Fibroblast of the aortic adventitia (primary cell): Measurements from ENCODE around the gene CPEB4. TPM values are rescaled to one million over a fixed set of nuclear protein-coding genes. Genes with fewer than 3 reads are reported as not detected.

ENCODE experiments used
- DNase-seq: peaks from one replicate; pipeline ENCODE4 v3.0.0-alpha.2; 2010; ENCODE audit warnings: low read depth
- H3K4me3 ChIP-seq: 2 replicates; pipeline ENCODE4 v1.5.1; 2011; ENCODE audit warnings: low read depth, mild to moderate bottlenecking, control low read depth, low read length, moderate library complexity
- total RNA-seq: library from RNA; depleted of rRNA; stranded (reverse); fragments of >200 nt; gene quantifications from 2 replicates; pipeline ENCODE4 v1.2.3, GENCODE V29; 2012; ENCODE audit warnings: low replicate concordance
- TF ChIP-seq, protein P1 (sequence below): IDR thresholded peaks from 2 replicates; pipeline ENCODE4 v1.5.1; 2011; ENCODE audit warnings: mild to moderate bottlenecking, low read length, control low read depth, inconsistent platforms; ENCODE audit not compliant: insufficient read depth

CPEB4 gene
- total RNA-seq, 1 donor: 24.4 TPM

- TF ChIP-seq, protein P1, sequence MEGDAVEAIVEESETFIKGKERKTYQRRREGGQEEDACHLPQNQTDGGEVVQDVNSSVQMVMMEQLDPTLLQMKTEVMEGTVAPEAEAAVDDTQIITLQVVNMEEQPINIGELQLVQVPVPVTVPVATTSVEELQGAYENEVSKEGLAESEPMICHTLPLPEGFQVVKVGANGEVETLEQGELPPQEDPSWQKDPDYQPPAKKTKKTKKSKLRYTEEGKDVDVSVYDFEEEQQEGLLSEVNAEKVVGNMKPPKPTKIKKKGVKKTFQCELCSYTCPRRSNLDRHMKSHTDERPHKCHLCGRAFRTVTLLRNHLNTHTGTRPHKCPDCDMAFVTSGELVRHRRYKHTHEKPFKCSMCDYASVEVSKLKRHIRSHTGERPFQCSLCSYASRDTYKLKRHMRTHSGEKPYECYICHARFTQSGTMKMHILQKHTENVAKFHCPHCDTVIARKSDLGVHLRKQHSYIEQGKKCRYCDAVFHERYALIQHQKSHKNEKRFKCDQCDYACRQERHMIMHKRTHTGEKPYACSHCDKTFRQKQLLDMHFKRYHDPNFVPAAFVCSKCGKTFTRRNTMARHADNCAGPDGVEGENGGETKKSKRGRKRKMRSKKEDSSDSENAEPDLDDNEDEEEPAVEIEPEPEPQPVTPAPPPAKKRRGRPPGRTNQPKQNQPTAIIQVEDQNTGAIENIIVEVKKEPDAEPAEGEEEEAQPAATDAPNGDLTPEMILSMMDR: no peak
- no peak for DNase-seq
- no peak within 1 kb of the TSS for H3K4me3 ChIP-seq
Measured at GRCh38 chr5:173988554-173989431, 100.6 kb downstream of the CPEB4 start, which contains the start of gene C5orf47. TSS of gene C5orf47 (plus strand) at chr5:173989170. CDS start at chr5:173989264, 94 bp downstream.

GRCh38 chr5:173989432-173990082 lies 101.4 kb downstream of the CPEB4 start:
- TF ChIP-seq, protein P1: no peak
- H3K4me3 ChIP-seq: no peak overlapping the region
- no peak for DNase-seq

DNA sequence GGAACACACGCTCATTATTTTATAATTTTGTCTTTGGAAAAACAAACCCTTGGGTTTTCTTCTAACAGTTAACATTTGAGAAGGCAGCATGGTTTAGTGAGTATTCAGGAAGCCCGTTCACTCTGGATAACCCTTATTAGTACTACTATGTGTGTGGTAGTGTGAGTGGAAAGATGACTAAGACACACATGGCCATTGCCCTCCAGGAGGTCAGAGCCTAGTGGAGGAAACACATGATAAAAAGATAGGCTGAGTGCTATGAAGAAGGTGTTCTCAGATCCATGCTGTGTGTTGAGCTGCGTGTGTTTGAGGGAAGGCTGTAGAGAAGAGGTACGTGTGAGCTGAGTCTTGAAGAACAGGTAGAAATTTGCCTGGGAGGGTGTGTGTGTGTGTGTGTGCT lies 109.2 kb downstream of the CPEB4 start:
- no peak overlapping the region for H3K4me3 ChIP-seq
- TF ChIP-seq, protein P1: no peak
- DNase-seq: no peak

- DNase-seq: no peak
- TF ChIP-seq, protein P1: no peak
- no peak overlapping the region for H3K4me3 ChIP-seq
Measured at GRCh38 chr5:173998531-173998930, 110.4 kb downstream of the CPEB4 start.

DNA sequence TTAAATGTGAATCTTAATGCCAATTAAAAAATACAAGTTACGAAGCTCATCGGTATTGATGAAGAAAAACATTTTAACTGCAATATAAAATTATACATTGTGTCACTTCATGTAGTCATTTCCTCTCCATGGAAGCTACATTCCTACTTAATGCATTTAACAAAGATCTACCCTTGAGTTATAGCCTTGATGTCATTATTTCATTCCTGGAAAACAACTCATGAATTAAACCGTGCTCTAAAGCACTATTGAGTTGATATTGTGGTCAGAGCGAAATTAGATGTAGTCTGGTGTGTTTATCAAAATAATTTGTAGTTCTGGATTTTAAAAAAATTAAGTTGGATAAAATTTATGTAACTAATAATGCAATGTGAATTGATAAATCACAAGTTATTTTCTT lies 111.9 kb downstream of the CPEB4 start:
- TF ChIP-seq, protein P1: no peak
- no peak for DNase-seq
- no peak overlapping the region for H3K4me3 ChIP-seq

- no peak overlapping the region for H3K4me3 ChIP-seq
- DNase-seq: no peak
Measured at GRCh38 chr5:174003795-174004194, 115.6 kb downstream of the CPEB4 start.

More at GRCh38 chr5:174003795-174004194, 115.6 kb downstream of the CPEB4 start:
- TF ChIP-seq, protein P1: no peak
